Activated naive CD4-positive, alpha-beta T cell treated with Interleukin-2 at 50 U/mL for 16 hours (primary cell): ENCODE data around the gene NPPA.
A peak's percentile ranks its signal among the peaks of the same experiment; 100 is the strongest.

Experiments used
- DNase-seq: peaks from one replicate; pipeline ENCODE4 v3.0.0-alpha.2; 2020

Gene NPPA

DNA sequence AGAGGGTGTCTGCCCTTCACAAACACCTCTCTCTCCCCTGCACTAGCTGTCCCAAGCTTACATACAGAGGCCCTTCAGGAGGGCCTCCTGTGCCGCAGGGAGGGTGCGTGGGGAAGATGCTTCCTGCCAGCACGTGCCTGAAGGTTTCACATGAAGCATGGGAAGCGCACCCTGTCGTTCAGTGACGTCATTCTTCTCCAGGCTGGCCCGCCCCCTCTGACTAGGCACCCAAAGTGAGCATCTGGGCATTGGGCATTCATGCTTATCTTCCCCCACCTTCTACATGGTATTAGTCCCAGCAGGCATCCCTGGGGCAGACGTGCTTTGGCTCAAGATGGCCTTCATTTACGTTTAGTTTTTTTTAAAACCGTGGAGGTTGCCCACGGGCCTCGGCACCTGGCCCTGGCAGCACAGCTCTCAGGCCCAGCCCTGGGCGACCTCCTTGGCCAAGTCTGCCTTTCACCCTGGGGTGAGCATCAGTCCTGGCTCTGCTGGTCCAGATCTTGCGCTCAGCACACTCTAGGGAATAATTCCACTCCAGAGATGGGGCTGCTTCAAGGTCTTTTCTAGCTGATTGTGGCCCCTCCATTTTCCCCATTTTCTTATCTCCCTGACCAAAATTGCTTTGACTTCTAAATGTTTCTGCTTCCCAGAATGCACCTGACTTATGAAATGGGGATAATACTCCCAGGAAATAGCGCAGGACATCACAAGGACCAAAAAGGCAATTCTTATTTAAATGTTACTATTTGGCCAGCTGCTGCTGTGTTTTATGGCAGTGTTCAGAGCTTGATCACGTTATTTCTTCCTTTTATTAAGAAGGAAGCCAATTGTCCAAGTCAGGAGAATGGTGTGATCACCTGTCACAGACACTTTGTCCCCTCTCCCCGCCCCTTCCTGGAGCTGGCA is 6.1 kb downstream of the NPPA start:
- DNase-seq = no peak

DNA sequence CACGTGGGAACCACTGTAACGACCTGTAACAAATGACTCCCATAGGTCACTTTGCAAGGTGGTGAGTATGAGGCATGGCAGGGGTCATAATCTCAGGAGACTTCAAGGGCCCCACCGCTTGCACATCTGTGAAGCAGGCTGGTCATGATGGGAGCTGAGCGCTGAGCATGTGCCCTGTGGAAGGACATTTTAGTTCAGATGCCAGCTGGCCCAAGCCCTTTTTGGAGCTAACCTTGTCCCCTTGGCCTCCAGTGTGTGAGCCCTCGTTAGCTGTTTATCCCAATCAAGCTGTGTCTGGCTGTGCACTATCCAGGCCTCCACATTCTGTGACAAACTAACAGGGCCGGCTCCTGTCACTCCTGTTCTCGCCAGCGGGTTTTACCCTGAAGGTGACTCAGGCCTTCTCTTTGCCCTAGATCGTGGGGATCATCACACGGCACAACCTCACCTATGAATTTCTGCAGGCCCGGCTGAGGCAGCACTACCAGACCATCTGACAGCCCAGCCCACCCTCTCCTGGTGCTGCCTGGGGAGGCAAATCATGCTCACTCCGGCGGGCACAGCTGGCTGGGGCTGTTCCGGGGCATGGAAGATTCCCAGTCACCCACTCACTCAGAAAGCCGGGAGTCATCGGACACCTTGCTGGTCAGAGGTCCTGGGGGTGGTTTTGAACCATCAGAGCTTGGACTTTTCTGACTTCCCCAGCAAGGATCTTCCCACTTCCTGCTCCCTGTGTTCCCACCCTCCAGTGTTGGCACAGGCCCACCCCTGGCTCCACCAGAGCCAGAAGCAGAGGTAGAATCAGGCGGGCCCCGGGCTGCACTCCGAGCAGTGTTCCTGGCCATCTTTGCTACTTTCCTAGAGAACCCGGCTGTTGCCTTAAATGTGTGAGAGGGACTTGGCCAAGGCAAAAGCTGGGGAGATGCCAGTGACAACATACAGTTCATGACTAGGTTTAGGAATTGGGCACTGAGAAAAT is 7.6 kb downstream of the NPPA start:
- no peak for DNase-seq

DNA sequence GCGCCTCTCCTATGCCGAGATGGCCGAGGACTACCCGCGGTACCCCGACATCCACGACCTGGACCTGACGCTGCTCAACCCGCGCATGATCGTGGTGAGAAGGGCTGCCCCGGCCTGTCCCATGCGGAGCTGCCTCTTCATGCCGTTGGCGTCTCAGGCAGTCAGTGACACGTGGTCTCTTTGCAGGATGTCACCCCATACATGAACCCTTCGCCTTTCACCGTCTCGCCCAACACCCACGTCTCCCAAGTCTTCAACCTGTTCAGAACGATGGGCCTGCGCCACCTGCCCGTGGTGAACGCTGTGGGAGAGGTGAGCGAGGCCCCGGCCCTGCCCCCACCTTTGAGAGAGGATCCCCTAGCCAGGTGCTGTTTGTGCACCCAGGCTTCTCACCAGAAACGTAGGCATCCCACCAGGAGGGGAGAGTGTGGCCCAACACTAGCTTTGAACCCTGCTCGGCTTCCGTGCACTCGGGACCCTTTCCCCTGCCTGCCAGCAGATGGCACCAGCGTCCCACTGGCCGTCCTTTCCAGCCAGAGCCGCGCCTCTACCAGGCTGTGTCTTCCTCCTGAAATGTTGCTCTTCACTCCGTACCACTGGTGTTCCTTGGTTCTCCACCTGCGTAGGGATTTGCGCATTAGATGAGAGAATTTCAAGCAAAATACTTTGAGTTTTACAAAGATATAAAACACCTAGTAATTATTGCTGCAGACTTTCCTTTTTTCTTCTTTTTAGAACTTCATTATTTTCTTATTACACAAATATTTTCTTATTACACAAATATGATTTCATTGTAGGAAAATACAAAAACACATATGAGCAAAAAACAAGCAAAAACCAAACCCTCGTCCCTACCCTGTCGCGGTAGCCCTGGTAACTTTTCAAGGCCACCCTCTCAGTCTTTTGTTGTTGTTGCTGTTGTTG is 9.0 kb downstream of the NPPA start:
- DNase-seq = peak; percentile 74

DNA sequence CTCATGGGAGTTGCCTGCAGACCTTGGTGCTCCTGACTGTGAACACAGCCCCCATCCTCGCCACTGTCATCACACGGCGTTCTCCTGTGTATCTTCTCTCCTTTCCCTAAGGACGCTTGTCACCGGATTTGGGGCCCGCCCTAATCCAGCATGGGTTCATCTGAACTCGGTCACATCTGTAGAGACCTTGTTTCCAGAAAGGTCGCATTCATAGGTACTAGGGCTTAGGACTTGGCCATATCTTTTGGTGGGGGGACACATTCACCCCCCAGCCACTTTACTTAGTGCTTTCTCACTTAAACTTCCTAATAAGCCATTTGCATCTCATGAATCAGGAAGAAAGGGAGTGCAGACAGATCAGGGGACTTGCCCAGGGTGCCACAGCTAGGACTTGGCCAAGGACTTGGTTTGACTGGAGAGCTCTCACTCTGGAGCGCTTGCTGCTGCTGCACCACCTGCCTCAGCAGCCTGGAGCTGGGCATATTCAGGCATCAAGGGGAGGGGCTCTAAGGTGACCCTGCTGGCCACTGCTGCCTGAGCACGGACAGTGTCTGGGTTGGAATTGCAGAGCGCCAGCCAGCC is 9.7 kb downstream of the NPPA start:
- no peak for DNase-seq

DNA sequence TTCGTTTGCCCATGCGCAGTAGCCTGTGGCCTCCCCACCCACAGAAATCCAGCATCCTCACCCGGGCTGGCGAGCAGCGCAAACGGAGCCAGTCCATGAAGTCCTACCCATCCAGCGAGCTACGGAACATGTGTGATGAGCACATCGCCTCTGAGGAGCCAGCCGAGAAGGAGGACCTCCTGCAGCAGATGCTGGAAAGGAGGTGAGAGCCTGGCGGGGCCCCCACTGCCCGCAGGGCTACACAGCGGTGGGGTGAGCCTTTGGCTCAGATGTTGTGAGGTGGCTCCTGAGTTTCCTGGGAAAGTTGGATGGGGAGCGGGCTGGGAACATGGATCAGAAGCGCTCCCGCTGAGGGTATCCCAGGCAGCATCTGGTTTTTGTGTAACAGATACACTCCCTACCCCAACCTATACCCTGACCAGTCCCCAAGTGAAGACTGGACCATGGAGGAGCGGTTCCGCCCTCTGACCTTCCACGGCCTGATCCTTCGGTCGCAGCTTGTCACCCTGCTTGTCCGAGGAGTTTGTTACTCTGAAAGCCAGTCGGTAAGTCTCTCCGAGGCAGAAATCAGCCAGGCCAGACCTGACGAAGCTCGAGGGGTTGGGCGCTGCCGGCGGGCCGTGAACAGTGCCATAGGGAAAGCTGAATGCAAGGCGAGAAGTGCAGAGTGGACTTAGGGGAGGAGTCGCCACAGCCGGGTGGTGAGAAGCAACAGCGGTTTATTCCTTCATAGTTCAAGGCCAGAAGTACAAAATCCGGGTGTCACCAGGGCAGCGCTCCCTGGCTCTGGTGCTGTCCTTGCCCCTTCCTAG is 10.4 kb downstream of the NPPA start:
- no peak for DNase-seq

DNA sequence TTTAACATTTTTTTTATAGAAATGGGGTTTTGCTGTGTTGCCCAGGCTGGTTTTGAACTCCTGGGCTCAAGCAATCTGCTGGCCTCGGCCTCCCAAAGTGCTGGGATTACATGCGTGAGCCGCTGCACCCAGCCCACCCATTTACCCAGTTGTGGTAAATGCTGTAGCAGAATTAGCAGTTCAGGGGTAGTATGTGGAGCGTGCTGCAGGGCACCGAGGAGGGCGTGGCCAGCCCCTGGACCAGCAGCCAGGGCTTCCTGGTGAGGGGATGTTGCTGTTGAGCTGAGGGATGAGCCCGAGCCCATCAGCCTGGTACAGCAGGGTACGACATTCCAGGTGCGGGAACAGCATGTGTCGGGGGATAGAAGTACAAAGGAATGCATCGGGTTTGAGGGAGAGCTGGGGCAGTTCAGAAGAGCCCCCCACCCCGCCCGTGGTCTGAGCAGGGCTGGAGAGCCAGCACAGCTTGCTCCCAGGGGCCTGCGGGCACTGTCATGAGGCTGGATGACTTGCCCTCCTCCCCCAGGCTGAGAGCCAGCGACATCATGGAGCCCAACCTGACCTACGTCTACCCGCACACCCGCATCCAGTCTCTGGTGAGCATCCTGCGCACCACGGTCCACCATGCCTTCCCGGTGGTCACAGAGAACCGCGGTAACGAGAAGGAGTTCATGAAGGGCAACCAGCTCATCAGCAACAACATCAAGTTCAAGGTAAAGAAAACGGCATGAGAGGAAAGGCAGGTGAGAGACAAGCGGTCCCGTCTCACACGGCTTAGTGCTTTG is 11.9 kb downstream of the NPPA start:
- no peak for DNase-seq

DNA sequence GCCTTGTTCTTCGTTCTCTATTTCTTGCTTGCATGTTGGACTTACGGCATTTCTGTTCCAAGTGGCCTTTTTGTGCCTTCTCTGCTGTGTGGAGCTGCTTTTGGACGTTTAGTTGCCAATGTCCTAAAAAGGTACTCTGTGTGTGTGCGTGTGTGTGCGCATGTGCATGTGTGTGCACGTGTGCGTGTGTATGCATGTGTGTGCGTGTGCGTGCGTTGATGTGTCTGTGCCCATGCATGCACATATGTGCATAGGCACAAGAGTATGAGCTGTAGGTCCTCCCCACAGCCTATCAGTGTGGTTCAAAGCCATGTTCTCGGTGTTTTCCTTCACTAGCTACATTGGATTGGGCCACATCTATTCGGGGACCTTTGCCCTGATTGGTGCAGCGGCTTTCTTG is 13.7 kb downstream of the NPPA start:
- DNase-seq = no peak

DNA sequence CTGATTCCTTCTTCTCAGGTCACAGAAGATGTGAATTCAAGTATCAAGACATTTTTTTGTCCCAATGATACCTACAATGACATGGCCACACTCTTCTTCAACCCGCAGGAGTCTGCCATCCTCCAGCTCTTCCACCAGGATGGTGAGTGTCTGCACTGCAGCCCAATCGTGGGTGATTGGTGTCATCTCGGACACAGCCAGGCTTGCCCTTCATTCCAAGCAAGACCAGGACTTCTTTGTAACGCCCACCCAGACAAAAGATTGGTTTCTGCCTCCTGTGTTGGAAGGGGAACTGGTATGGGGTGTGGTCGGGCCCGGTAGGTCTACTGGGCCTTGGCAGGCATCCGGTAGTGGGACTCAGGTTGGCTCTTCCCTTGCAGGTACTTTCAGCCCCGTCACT is 14.1 kb downstream of the NPPA start:
- DNase-seq = no peak

DNA sequence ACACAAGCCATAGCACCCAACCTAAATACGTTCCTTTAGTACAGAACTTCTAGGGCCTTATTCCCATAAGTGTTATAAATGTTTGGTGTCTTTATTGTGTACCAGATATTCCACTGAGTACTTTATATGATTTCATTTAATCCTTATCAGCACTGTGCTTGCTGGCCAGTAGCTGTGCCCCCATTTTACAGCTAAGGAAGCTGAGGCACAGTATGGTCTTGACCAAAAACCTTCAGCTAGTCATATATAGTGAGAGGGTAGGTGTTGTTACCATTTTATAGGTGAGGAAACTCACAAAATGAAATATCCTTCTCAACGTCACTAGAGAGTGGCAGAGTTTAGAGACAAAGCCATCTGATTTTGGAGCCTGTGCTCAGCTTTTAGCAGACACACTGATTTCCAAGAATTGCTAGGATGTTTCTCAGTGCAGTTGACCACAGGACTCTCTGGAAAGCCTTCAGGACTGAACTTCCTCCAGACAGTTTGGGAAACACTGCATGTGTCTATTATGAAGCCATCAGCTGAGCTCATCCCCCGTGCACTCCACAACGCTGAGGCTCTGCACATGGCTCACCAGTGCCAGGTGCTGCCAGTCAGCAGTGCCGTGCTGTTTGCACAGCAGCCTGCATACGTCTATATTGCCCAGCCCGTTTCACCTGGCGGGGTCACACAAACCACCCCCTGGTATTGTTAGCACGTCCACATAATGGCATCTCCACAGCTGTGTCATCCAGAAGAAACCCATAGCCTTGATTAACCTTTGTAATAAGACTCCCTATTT is 15.4 kb downstream of the NPPA start:
- no peak for DNase-seq

DNA sequence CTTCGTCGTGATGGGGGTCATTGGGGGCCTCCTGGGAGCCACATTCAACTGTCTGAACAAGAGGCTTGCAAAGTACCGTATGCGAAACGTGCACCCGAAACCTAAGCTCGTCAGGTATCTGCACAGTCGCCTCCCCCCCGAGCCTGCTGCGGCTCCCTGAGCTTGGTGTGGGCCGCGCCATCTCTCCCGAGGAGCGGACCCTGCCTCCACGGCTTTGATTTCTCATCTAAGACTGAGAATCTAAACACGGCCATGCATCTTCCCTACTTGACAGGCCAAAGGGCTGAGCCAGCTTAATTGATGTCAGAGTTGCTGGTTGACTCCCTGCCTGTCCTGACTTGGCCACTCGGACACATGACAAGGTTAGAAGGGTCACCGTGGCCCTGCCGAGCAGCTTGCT is 19.1 kb downstream of the NPPA start:
- DNase-seq = no peak

DNA sequence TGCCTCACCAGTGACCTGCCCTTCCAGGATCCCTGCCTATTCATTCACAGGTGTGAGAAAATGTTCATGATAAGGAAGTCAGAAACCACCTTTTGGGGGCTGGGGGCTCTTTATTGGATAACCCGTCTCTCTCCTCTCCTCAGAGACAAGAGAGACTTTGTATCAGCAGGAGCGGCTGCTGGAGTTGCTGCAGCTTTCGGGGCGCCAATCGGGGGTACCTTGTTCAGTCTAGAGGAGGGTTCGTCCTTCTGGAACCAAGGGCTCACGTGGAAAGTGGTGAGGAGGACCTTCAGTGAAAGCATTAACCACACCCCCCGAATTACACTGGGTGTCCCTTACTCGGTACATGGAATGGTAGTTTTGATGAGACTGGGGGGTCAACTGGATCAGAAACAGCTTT is 20.6 kb downstream of the NPPA start:
- no peak for DNase-seq

DNA sequence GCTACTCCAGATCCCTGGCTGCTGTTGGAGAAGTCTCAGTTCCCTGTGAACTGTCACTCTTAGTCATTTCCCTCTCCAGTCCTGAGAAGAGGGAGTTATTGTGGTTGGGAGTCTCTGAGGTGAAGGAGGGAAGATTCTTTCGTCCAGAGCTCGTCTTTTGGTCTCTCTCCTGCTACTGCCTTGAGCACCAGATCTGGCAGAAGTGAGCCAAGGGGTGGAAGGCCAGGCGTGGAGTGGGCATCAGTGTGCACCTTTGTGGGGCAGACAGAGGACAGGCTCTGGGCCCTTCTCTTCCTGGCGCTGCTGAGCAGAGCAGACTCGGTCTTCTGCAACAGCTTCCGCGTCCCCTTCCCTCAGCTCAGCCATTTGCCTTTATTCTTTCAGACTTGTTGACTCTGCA is 22.5 kb downstream of the NPPA start:
- DNase-seq = no peak

DNA sequence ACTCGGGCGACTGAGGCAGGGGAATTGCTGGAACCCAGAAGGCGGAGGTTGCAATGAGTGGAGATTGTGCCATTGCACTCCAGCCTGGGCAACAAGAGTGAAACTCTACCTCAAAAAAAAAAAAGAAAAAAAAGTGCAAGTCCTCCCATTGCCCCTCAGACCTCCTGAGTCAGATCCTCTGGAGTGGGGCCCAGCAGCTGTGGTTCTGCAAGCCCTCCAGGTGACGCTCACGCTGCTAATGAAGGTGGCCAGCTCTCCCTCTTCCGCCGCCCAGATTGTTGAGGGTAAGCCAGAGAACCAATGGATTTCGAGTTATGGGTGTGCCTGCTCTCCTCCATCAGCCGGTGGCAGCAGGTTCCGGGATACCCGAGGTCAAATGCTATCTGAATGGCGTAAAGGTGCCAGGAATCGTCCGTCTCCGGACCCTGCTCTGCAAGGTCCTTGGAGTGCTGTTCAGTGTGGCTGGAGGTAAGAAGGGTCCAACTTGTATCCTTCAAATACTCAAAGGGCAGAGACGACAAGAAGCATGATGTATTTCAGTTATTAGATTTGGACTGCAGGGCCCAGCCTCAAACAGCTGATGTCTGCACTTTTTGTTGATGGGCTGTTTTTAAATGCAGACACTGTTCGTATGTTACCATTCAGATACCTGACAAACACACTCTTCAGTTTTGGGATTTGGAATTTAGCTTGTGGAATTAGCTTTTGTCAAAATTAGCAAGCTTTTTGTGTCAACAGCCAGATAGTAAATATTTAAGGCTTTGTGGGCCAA is 24.0 kb downstream of the NPPA start:
- DNase-seq = no peak

DNA sequence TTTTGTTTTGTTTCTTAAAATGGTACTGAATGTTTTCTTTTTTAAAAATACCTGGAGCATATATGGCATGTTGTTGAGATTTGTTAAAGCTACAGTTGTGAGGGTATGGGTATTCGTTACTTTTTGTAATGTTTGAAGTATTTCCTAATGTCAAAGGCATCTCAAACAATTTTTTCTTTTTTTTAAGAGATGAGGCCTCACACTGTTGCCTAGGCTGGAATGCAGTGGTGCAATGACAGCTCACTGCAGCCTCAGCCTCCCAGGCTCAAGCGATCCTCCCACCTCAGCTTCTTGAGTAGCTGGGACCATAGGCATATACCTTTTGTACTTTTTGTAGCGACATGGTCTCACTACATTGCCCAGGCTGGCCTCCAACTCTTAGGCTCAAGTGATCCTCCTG is 25.5 kb downstream of the NPPA start:
- no peak for DNase-seq

DNA sequence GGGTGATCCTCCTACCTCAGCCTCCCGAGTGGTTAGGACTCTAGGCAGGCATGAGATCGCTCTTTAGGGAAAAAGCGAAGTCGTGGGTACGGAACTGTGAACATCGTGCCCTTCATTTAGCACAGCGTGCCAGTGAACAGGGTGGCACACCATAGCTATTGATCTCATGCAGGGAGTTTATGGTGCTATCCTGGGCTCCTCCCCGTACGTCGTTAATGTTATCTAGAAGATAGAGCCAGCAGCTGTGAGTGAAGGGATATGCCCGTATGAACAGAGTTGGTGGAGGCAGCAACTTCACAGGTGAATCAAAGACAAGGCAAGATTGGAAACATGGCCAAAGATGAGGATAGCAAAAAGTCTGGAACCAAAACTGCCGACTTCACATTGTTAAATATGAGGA is 30.4 kb downstream of the NPPA start:
- DNase-seq = no peak

DNA sequence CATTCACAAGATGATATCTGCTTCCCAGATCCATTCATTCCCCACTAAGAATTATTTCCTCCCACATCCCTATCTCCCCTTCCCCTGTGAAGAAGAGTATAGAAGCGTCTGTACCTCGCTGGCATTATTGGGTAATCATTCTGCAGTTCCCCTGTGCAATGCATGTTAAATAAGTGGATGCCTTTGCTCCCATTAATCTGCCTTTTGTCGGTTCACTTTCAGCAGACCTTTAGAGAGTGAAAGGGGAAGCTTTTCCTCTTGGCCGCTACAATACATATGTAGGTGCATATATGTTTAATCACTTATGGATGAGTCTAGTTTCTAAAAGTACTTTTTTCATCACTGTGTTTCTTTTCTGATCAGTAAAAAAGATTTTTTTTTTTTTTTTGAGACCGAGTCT is 34.6 kb downstream of the NPPA start:
- no peak for DNase-seq

DNA sequence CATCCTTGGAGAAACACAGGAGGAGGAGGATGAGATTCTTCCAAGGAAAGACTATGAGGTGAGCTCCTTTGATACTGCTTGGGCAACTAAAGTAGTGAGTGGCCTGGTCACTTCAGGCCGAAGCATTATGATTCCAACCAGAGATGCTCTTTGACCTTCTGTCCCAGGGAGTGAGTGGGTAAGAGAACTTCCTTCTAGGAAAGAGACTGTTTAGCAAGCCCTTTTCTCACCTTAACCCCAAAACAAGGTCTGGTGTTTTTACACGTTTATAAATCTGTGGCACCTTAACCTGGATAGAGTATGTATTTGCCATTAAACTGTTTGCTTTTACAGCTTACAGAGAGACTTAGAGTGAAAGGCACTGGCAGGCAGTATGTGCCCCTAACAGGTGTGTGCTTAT is 40.5 kb downstream of the NPPA start:
- DNase-seq = no peak

DNA sequence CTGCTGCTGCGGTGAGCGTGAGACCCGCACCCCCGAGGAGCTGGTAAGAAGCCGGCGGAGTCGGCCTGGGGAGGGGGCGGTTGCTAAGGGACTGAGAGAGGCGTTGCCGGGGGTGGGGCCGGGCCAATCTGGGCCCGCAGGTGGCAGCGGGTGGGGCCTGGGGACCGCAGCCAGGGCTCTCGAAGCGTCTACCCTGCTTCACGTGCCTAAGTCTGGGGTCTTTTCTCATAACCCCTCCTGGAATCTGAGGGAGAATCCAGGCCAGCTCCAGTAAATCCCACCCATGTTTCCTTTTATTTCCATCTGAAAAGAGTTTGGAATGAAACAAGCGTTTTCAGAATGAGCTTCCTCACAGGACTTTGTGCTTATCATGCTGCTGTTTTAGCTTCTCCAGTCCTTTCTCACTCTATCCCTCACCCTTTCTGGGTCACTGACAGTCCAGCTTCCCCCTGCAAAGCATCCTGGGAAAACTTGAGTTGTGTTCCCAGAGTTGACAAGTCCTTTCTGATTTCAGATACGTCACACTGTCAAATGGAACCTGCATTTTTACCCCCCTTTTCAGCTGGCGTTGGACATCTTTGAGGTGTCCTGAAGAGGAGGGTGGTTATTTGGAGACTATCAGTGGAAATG is 41.2 kb downstream of the NPPA start:
- DNase-seq = no peak
